AG04450 (cell line): ENCODE measurements around the gene HNRNPC. TPM values are rescaled to one million over a fixed set of nuclear protein-coding genes. Genes with fewer than 3 reads are reported as not detected.

Source experiments
- CTCF ChIA-PET: fragments of 300-600, 350-600 bp; formaldehyde crosslinking; extraction: SDS; loops from one replicate; lab custom pipeline; 2022; ENCODE audit warnings: antibody characterized with exemption, inconsistent platforms; lab: Charles Lee
- POLR2A ChIA-PET: fragments of 350-600 bp; formaldehyde crosslinking; extraction: SDS; loops from one replicate; lab custom pipeline; 2021; ENCODE audit warnings: antibody characterized with exemption, inconsistent platforms; lab: Yijun Ruan, JAX
- DNase-seq: peaks from one replicate; pipeline ENCODE4 v3.0.0-alpha.2; 2011; ENCODE audit warnings: low read depth, low spot score
- H3K27ac ChIP-seq: one replicate; pipeline ENCODE4 v1.5.1; 2012; ENCODE audit warnings: low read depth, low read length, control low read depth
- H3K27me3 ChIP-seq: one replicate; pipeline ENCODE4 v1.6.0; 2012; ENCODE audit warnings: low read length; ENCODE audit not compliant: control insufficient read depth, insufficient read depth
- H3K4me3 ChIP-seq: 2 replicates; pipeline ENCODE4 v1.5.1; 2011; ENCODE audit warnings: mild to moderate bottlenecking, low read depth, low read length, control low read depth
- H3K9me3 ChIP-seq: 2 replicates; pipeline ENCODE4 v1.5.1; 2012; ENCODE audit warnings: low read length; ENCODE audit not compliant: control insufficient read depth, insufficient read depth
- CTCF ChIP-seq: IDR thresholded peaks from 2 replicates; pipeline ENCODE4 v1.5.1; 2011; ENCODE audit warnings: low read depth, low read length, control low read depth, inconsistent platforms
- polyA plus RNA-seq: library from polyadenylated mRNA; depleted of rRNA; stranded (reverse); fragments of >200 nt; gene quantifications from 2 replicates; pipeline ENCODE4 v1.2.3, GENCODE V29; 2011

HNRNPC gene
- polyA plus RNA-seq, 1 experiment = 828 TPM

- no peak overlapping the region for H3K27ac ChIP-seq
- H3K9me3 ChIP-seq = no peaks in the 10 kb centered on the region; the same call in 1 of the 2 replicates
- TF ChIP-seq CTCF = no peak
- POLR2A ChIA-PET = no interaction called here
- no peak overlapping the region for H3K4me3 ChIP-seq
- CTCF ChIA-PET = no interaction called here
- H3K27me3 ChIP-seq = peaks cover 2% of the 10 kb centered on the region
- DNase-seq = no peak
These were observed 77.9 kb downstream of the HNRNPC start for GRCh38 chr14:21191261-21191808.

- ChIA-PET CTCF (no interaction called here), POLR2A (no interaction called here)
- Histone ChIP-seq H3K4me3 (no peak overlapping the region), H3K27me3 (no peaks in the 10 kb centered on the region), H3K9me3 (no peaks in the 10 kb centered on the region; the same call in 1 of the 2 replicates), H3K27ac (no peak overlapping the region)
- TF ChIP-seq CTCF = no peak
- DNase-seq = no peak
These were observed 83.8 kb downstream of the HNRNPC start for GRCh38 chr14:21185491-21185890.

- no peak for DNase-seq
- H3K27me3 ChIP-seq = no peaks in the 10 kb centered on the region
- ChIA-PET POLR2A (no interaction called here), CTCF (interaction anchor here (1.0 kb wide), 1 partner anchor 136 kb away, joined by 3 read pairs; no protein-coding TSS in a partner anchor)
- no peak overlapping the region for H3K4me3 ChIP-seq
- H3K9me3 ChIP-seq = no peaks in the 10 kb centered on the region; the same call in 1 of the 2 replicates
- H3K27ac ChIP-seq = no peak overlapping the region
- no peak for TF ChIP-seq CTCF
These were observed 85.0 kb downstream of the HNRNPC start for GRCh38 chr14:21184254-21184653.

- CTCF ChIA-PET = no interaction called here
- POLR2A ChIA-PET = no interaction called here
- no peak for TF ChIP-seq CTCF
- Histone ChIP-seq H3K27ac (no peak overlapping the region), H3K9me3 (no peaks in the 10 kb centered on the region), H3K27me3 (no peaks in the 10 kb centered on the region), H3K4me3 (no peak overlapping the region)
- DNase-seq = no peak
These were observed 87.1 kb downstream of the HNRNPC start for GRCh38 chr14:21182166-21182565.

GRCh38 chr14:21171128-21171527 is 98.1 kb downstream of the HNRNPC start:
- peaks cover 2% of the 10 kb centered on the region for H3K27me3 ChIP-seq
- no peaks in the 10 kb centered on the region; the same call in 1 of the 2 replicates for H3K9me3 ChIP-seq
- H3K4me3 ChIP-seq = no peak overlapping the region
- H3K27ac ChIP-seq = no peak overlapping the region
- TF ChIP-seq CTCF = no peak
- CTCF ChIA-PET = no interaction called here
- POLR2A ChIA-PET = no interaction called here
- no peak for DNase-seq
